GM12872 (cell line): ENCODE results near the gene SPEG.

Experiments used
- TF ChIP-seq, protein P1 (sequence below): IDR thresholded peaks from 3 replicates; pipeline ENCODE4 v1.5.1; 2011; ENCODE audit warnings: low read depth, mild to moderate bottlenecking, low read length, moderate library complexity; ENCODE audit not compliant: insufficient read depth

Gene SPEG

DNA sequence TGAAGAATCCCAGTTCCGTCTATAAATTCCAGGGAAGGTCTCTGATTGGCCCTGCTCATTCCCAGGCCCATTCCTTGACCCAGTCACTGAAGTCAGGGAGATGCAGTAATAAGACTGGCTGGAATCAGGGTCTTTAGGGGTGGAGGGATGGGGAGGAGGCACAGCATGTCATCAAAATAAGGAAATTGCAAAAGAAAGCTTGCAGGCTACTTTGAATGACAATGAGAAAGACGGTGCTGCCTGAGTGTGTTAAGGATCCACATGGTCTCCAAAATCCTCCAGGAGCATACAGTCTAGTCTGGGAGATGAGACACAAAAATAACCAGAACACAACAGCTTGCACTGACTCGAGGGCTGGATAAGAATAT lies 18.4 kb upstream of the SPEG start:
- TF ChIP-seq, protein P1, sequence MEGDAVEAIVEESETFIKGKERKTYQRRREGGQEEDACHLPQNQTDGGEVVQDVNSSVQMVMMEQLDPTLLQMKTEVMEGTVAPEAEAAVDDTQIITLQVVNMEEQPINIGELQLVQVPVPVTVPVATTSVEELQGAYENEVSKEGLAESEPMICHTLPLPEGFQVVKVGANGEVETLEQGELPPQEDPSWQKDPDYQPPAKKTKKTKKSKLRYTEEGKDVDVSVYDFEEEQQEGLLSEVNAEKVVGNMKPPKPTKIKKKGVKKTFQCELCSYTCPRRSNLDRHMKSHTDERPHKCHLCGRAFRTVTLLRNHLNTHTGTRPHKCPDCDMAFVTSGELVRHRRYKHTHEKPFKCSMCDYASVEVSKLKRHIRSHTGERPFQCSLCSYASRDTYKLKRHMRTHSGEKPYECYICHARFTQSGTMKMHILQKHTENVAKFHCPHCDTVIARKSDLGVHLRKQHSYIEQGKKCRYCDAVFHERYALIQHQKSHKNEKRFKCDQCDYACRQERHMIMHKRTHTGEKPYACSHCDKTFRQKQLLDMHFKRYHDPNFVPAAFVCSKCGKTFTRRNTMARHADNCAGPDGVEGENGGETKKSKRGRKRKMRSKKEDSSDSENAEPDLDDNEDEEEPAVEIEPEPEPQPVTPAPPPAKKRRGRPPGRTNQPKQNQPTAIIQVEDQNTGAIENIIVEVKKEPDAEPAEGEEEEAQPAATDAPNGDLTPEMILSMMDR = no peak

DNA sequence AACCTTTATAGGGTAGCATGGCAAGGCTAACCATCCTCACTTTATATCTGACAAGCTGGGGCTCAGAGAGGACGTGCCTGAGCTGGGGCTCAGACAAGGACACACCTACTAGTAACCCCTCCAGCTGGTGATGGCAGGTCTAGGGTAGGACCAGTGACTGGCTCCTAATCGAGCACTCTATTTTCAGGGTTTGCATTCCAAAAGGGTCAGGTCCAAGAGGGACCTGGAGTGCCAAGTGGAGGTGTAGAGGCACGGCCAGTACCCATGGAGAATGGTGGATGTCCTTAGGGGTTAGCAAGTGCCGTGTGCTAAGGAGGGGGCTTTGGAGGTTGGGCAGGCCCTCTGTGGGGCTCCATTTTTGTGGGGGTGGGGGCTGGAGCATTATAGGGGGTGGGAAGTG lies 17.7 kb upstream of the SPEG start:
- TF ChIP-seq, protein P1 = no peak

DNA sequence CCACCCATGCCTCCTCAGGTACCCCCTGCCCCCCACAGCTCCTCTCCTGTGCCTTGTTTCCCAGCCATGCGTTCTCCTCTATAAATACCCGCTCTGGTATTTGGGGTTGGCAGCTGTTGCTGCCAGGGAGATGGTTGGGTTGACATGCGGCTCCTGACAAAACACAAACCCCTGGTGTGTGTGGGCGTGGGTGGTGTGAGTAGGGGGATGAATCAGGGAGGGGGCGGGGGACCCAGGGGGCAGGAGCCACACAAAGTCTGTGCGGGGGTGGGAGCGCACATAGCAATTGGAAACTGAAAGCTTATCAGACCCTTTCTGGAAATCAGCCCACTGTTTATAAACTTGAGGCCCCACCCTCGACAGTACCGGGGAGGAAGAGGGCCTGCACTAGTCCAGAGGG lies 17.3 kb upstream of the SPEG start:
- TF ChIP-seq, protein P1 = no peak

DNA sequence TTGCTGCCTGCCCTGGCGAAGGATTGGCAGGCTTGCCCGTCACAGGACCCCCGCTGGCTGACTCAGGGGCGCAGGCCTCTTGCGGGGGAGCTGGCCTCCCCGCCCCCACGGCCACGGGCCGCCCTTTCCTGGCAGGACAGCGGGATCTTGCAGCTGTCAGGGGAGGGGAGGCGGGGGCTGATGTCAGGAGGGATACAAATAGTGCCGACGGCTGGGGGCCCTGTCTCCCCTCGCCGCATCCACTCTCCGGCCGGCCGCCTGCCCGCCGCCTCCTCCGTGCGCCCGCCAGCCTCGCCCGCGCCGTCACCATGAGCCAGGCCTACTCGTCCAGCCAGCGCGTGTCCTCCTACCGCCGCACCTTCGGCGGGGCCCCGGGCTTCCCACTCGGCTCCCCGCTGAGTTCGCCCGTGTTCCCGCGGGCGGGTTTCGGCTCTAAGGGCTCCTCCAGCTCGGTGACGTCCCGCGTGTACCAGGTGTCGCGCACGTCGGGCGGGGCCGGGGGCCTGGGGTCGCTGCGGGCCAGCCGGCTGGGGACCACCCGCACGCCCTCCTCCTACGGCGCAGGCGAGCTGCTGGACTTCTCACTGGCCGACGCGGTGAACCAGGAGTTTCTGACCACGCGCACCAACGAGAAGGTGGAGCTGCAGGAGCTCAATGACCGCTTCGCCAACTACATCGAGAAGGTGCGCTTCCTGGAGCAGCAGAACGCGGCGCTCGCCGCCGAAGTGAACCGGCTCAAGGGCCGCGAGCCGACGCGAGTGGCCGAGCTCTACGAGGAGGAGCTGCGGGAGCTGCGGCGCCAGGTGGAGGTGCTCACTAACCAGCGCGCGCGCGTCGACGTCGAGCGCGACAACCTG lies 16.3 kb upstream of the SPEG start, which contains the start of gene DES:
Gene DES (plus strand): TSS at position 223 of the 857 bp plus-strand sequence. CDS start 86 bp downstream, at position 309.
- TF ChIP-seq, protein P1 = no peak

DNA sequence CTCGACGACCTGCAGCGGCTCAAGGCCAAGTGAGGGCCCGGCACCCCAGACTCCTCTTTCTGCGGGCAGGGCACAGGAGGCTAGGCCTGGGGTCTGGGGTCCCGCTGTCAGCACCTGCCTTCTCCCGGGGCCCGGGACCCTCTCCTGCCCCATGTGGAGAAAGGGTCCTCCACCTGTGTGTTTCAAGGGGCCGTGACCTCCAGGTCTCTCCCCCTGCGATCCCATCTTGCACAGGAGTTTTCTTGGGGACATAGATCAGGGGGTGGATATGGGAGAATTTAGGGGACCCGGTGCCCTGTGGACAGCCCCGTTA lies 15.7 kb upstream of the SPEG start:
- TF ChIP-seq, protein P1 = no peak

DNA sequence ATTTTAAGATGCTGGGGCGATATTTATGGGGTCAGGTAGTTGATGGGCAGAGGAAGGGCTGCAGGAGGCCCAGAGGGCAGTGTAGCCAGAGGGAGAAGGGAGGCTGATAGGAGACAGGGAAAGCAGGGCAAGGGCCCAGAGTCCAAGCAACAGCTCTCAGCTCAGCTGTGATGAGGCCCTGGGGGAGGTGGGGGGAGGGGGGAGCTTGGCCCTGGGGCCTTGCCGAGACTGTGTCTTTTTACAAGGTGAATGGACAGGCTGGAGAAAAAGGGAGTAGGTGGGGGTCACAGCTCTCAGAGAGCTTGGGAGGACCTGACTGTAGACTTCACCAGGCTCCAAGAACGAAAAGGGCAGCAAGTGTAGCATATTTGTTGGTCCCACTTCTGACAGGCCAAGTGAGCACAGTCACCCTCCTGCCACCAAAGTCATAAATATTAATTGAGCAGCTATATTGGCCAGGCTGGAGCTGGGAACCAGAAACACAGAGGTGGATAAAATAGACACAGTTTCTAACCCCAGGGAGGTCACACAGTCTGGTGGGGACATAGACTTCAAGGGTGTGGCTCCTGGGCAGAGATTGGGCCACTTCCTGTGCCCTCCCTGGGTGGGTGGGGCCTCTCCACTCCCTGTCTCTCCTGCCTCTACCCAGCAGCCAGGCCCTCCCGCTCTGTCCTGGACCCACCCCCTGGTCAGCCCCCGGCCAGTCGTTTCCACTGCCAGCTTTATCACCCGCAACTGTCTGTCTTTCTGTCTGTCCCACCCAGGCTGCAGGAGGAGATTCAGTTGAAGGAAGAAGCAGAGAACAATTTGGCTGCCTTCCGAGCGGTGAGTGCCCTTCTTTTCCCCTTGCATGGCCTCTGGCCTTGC lies 15.1 kb upstream of the SPEG start:
- TF ChIP-seq, protein P1 = no peak

DNA sequence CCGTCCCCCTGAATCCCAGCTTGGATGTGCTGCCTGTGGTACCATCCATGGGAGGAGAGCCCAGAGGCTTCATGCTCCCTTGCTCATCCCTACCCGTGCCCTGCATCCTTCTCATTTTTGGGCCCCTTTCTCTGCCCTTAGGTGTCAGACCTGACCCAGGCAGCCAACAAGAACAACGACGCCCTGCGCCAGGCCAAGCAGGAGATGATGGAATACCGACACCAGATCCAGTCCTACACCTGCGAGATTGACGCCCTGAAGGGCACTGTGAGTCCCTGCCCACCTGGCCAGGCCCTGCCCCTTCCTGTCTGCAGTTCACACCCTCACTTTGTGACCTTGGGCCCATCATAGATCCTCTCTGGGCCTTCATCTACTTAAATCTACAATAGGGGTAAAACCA lies 14.0 kb upstream of the SPEG start:
- TF ChIP-seq, protein P1 = no peak
